Suprapubic skin (tissue), 3 donors: Measurements from ENCODE around the gene SPIRE2.

Source experiments
- POLR2AphosphoS5 ChIP-seq, 3 donors: sonication (generic); formaldehyde crosslinking; IDR thresholded peaks; one replicate each; pipeline ENCODE4 v1.6.1; 2017; ENCODE audit warnings: antibody characterized with exemption in 3 of 3
- TF ChIP-seq, protein P1 (sequence below), 2 donors: fragments of 200-600 bp in 1 of 2; fragments of 450-650 bp in 1 of 2; sonication (generic) in 1 of 2; IDR thresholded peaks; one replicate each; pipeline ENCODE4 v1.5.1; 2016 to 2019; ENCODE audit warnings: antibody characterized with exemption in 2 of 2, mild to moderate bottlenecking in 1 of 2, moderate library complexity in 1 of 2

DNA sequence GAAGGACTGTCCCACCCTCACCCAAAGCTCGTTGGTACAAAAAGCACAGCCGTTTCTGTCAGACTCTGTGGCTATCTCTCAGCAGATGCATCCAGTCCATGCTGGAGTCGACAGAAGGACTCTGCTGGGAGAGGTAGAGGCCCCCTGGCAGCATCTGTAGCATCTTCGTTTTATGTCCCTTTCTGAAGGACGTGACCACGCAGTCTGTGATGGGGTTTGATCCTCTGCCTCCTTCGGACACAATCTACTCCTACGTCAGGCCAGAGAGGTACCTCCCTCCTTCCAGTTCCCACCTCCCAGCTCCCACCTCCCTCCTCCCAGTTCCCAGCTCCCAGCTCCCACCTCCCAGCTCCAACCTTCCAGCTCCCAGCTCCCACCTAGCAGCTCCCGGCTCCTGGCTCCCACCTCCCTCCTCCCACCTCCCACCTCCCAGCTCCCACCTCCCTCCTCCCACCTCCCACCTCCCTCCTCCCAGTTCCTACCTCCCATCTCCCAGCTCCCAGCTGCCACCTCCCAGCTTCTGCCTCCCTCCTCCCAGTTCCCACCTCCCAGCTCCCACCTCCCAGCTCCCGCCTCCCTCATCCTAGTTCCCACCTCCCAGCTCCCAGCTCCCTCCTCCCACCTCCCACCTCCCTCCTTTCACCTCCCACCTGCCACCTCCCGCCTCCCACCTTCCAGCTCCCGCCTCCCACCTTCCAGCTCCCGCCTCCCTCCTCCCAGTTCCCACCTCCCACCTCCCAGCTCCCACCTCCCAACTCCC lies 79.0 kb downstream of the SPIRE2 start:
- TF ChIP-seq, protein P1, sequence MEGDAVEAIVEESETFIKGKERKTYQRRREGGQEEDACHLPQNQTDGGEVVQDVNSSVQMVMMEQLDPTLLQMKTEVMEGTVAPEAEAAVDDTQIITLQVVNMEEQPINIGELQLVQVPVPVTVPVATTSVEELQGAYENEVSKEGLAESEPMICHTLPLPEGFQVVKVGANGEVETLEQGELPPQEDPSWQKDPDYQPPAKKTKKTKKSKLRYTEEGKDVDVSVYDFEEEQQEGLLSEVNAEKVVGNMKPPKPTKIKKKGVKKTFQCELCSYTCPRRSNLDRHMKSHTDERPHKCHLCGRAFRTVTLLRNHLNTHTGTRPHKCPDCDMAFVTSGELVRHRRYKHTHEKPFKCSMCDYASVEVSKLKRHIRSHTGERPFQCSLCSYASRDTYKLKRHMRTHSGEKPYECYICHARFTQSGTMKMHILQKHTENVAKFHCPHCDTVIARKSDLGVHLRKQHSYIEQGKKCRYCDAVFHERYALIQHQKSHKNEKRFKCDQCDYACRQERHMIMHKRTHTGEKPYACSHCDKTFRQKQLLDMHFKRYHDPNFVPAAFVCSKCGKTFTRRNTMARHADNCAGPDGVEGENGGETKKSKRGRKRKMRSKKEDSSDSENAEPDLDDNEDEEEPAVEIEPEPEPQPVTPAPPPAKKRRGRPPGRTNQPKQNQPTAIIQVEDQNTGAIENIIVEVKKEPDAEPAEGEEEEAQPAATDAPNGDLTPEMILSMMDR (IDR thresholded peaks at IDR 0.05), result no peak
- no peak for TF ChIP-seq POLR2AphosphoS5 (IDR thresholded peaks at IDR 0.05)
